Cardiac muscle cell (in vitro differentiated cells and primary cell): ENCODE results near the gene EDA. TPM values are rescaled to one million over a fixed set of nuclear protein-coding genes. Genes with fewer than 3 reads are reported as not detected.
"Not testable (repeated sequence)": the region's sequence is repeated elsewhere in the genome, so short reads cannot be mapped to it uniquely, and the experiment has no call there.

ENCODE experiments used
- DNase-seq, 2 donors: peaks; one replicate each; pipeline versions ENCODE4 v3.0.0 to v3.0.0-alpha.2; 2010 to 2017; ENCODE audit warnings: low read depth in 1 of 2, low spot score in 1 of 2
- H3K27ac ChIP-seq: fragments of 200-600 bp; sonication (generic); 2 replicates; pipeline ENCODE4 v1.5.1; 2016
- H3K27me3 ChIP-seq: fragments of 200-600 bp; sonication (generic); 2 replicates; pipeline ENCODE4 v1.6.0; 2016; ENCODE audit warnings: control low read depth
- H3K36me3 ChIP-seq: fragments of 200-600 bp; sonication (generic); 2 replicates; pipeline ENCODE4 v1.5.1; 2016; ENCODE audit warnings: control low read depth
- H3K4me1 ChIP-seq: fragments of 200-600 bp; sonication (generic); 2 replicates; pipeline ENCODE4 v1.8.1; 2017; ENCODE audit warnings: low read depth, mild to moderate bottlenecking, mixed run types
- H3K4me3 ChIP-seq: fragments of 200-600 bp; sonication (generic); 2 replicates; pipeline ENCODE4 v1.5.1; 2016; ENCODE audit warnings: mild to moderate bottlenecking
- H3K9me3 ChIP-seq: fragments of 200-600 bp; sonication (generic); 2 replicates; pipeline ENCODE4 v1.5.1; 2017; ENCODE audit warnings: low read depth, mild to moderate bottlenecking, control low read depth
- polyA plus RNA-seq: library from polyadenylated mRNA; unstranded; fragments of >200 nt; fragmentation: Nextera tagmentation; extraction: Ambion mirVana; gene quantifications from 2 replicates; pipeline ENCODE4 v1.2.1, GENCODE V29; 2016
- total RNA-seq: library from RNA; depleted of rRNA; stranded (reverse); fragments of >200 nt; gene quantifications from 2 replicates; pipeline ENCODE4 v1.2.3, GENCODE V29; 2016
- TF ChIP-seq, protein P1 (sequence below): IDR thresholded peaks from 2 replicates; pipeline ENCODE4 v1.5.1; 2012; ENCODE audit warnings: low read depth, mild to moderate bottlenecking, low read length

Gene EDA
- total and polyA plus RNA-seq, 2 experiments from 2014 or later: 0.56 to 2.7 TPM

DNA sequence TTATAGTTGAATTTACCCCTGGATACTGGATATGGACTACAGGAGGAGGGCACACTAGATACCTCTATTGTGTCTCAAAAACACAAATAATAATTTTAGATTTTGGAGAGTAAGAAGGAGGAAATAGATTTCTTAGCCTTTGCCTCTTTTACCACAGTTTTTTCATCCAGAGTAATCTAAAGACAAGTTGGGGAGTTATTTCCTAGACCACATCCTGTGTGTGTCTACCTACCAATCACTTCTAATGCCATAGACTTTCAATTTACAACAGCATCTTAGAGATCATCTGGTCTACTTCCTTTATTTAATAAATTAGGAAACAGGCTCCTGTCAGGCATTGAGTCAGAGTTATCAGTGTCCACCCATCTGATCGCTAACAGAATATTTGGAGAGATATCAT is 191.5 kb downstream of the EDA start:
- DNase-seq: no peak
- Histone ChIP-seq H3K4me1 (no peaks in the 10 kb centered on the region), H3K36me3 (no peaks in the 10 kb centered on the region), H3K9me3 (no peaks in the 10 kb centered on the region), H3K27ac (no peak overlapping the region), H3K4me3 (no peak overlapping the region), H3K27me3 (no peaks in the 10 kb centered on the region)
- TF ChIP-seq, protein P1, sequence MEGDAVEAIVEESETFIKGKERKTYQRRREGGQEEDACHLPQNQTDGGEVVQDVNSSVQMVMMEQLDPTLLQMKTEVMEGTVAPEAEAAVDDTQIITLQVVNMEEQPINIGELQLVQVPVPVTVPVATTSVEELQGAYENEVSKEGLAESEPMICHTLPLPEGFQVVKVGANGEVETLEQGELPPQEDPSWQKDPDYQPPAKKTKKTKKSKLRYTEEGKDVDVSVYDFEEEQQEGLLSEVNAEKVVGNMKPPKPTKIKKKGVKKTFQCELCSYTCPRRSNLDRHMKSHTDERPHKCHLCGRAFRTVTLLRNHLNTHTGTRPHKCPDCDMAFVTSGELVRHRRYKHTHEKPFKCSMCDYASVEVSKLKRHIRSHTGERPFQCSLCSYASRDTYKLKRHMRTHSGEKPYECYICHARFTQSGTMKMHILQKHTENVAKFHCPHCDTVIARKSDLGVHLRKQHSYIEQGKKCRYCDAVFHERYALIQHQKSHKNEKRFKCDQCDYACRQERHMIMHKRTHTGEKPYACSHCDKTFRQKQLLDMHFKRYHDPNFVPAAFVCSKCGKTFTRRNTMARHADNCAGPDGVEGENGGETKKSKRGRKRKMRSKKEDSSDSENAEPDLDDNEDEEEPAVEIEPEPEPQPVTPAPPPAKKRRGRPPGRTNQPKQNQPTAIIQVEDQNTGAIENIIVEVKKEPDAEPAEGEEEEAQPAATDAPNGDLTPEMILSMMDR: no peak

DNA sequence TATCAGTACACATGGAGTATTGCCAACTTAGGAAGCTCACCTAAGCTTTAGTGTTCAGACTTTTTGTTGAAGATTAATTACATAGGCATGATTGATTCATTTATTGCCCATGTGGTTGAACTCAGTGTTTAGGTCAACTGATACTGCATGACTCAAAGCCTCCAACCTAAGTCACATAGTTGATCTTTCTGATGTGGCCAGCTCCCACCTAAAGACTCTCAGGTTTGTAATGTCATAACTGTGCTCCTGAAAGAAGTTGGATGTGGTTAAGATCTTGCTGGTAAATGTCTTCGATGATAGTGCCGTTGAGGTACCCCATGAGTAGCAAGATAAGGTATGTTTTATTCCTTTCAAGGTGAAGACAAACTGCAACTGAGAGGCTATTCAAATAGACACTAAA is 192.5 kb downstream of the EDA start:
- no peak overlapping the region for H3K4me3 ChIP-seq
- H3K27me3 ChIP-seq: no peaks in the 10 kb centered on the region
- TF ChIP-seq, protein P1: no peak
- no peaks in the 10 kb centered on the region for H3K36me3 ChIP-seq
- DNase-seq: no peak
- no peak overlapping the region for H3K27ac ChIP-seq
- no peaks in the 10 kb centered on the region for H3K9me3 ChIP-seq
- H3K4me1 ChIP-seq: no peaks in the 10 kb centered on the region

DNA sequence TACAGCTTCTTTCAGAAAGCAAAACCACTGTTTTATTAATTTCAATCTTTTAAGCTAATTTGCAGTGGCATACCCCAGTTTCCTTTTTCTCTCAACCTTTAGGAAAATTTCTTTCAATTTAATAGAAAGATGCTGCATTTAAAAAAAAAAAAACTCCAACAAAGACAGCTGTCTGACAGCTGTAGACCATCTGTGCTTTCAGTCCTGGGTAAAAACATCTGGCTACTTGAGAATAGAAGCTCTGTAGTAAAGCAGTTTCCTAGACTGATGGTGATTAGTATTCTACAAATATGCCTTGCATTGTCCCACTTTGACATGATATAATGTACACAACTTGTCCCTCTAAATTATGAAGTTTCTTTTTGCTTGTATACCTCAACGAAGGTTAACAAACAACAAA is 197.8 kb downstream of the EDA start:
- no peak overlapping the region for H3K4me3 ChIP-seq
- H3K9me3 ChIP-seq: no peaks in the 10 kb centered on the region
- H3K27me3 ChIP-seq: no peaks in the 10 kb centered on the region
- TF ChIP-seq, protein P1: no peak
- H3K36me3 ChIP-seq: no peaks in the 10 kb centered on the region
- no peak for DNase-seq
- H3K4me1 ChIP-seq: no peaks in the 10 kb centered on the region
- no peak overlapping the region for H3K27ac ChIP-seq

DNA sequence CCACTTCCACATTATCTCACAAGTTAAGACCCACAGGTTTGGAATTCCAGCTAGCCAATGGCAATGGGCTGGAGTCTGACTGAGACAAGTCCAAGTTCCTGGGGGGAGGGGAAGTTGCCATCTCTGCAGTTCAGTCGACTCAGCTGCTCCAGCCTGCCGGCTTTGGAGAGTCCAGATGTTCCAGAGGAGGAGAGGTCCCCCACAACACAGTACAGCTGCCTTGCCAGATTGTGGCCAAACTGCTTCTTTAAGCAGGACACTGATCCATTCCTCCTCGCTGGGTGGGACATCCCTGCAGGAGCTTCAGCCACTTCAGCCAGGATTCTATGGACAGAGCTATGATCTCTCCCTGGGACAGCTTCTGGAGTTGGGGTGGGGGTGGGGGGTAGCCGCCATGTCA is 199.2 kb downstream of the EDA start:
- no peaks in the 10 kb centered on the region for H3K36me3 ChIP-seq
- H3K4me3 ChIP-seq: no peak overlapping the region
- no peak for DNase-seq
- H3K9me3 ChIP-seq: no peaks in the 10 kb centered on the region
- H3K27ac ChIP-seq: no peak overlapping the region
- H3K4me1 ChIP-seq: no peaks in the 10 kb centered on the region
- TF ChIP-seq, protein P1: no peak
- H3K27me3 ChIP-seq: no peaks in the 10 kb centered on the region

DNA sequence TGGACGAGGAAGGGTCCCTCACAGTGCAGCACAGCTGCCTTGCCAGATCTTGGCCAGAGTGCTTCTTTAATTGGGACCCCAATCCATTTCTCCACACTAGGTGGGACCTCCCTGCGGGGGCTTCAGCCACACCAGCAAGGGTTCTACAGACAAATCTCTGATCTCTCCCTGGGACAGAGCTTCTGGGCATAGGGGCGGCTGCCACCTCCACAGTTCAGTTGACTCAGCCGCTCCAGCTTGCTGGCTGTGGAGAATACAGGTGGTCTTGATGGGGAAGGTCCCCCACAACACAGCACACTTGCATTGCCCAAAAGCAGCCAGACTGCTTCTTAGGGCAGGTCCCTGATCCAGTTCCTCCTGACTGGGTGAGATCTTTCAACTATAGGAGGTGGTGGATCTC is 199.6 kb downstream of the EDA start:
- Histone ChIP-seq H3K27ac (no peak overlapping the region), H3K4me3 (no peak overlapping the region), H3K27me3 (no peaks in the 10 kb centered on the region), H3K9me3 (no peaks in the 10 kb centered on the region), H3K4me1 (no peaks in the 10 kb centered on the region), H3K36me3 (no peaks in the 10 kb centered on the region)
- no peak for DNase-seq
- TF ChIP-seq, protein P1: no peak

DNA sequence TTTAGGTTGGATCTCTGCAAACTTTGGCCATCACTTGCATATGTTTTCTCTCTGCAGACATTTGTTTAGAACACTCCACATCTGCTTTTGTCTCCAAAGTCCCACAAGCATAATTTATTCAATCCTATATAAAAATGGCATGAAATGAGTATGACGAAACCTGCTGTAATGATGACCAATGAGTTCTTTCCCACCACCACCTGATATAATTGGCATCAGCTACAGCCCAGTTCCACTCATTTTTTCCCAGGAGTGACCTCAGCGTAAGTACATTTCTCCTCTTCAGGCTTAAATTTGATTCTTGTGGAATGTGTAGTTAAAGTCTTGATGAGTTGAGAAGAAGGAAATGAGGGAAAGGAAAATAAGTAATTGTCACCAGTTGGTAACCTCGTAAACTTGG is 228.7 kb downstream of the EDA start:
- H3K4me1 ChIP-seq: no peaks in the 10 kb centered on the region
- TF ChIP-seq, protein P1: no peak
- no peak overlapping the region for H3K27ac ChIP-seq
- H3K36me3 ChIP-seq: no peaks in the 10 kb centered on the region
- H3K4me3 ChIP-seq: no peak overlapping the region
- H3K27me3 ChIP-seq: no peaks in the 10 kb centered on the region
- no peak for DNase-seq
- H3K9me3 ChIP-seq: no peaks in the 10 kb centered on the region

DNA sequence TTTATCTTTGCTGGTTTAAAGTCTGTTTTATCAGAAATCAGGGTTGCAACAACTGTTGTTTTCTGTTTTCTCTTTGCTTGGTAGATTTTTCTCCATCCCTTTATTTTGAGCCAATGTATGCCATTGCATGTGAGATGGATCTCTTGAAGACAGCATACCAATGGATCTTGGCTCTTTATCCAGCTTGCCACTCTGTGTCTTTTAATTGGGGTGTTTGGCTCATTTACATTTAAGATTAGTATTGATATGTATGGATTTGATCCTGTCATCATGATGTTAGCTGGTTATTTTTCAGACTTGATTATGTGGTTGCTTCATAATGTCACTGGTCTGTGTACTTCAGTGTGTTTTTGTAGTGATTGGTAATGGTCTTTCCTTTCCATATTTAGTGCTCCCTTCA is 244.1 kb downstream of the EDA start:
- H3K36me3 ChIP-seq, H3K9me3 ChIP-seq, DNase-seq, H3K27ac ChIP-seq, H3K27me3 ChIP-seq, H3K4me1 ChIP-seq, H3K4me3 ChIP-seq: not testable (repeated sequence)
